Measurements from ENCODE around the gene CIPC.
A peak's percentile ranks its signal among the peaks of the same experiment; 100 is the strongest.

CIPC gene

GRCh38 chr14:77071938-77072388 is 26.1 kb upstream of the CIPC start:
- no peak for DNase-seq

GRCh38 chr14:77074969-77075368 is 23.1 kb upstream of the CIPC start:
- DNase-seq, result no peak

GRCh38 chr14:77076113-77076631 is 21.9 kb upstream of the CIPC start:
- DNase-seq, result no peak

- no peak for DNase-seq
Observed at GRCh38 chr14:77077040-77077439, 21.0 kb upstream of the CIPC start.

- DNase-seq, result no peak
Observed at GRCh38 chr14:77082356-77082755, 15.7 kb upstream of the CIPC start.

GRCh38 chr14:77083082-77083481 is 15.0 kb upstream of the CIPC start:
- DNase-seq, result no peak

- no peak for DNase-seq
Observed at GRCh38 chr14:77084985-77085384, 13.1 kb upstream of the CIPC start.

GRCh38 chr14:77085538-77085937 is 12.5 kb upstream of the CIPC start:
- no peak for DNase-seq

GRCh38 chr14:77086017-77086727 is 11.9 kb upstream of the CIPC start:
- DNase-seq, result no peak

GRCh38 chr14:77086951-77087350 is 11.1 kb upstream of the CIPC start:
- no peak for DNase-seq

GRCh38 chr14:77087631-77088030 is 10.4 kb upstream of the CIPC start:
- DNase-seq, result no peak

GRCh38 chr14:77088219-77088618 is 9.8 kb upstream of the CIPC start:
- DNase-seq, result no peak

GRCh38 chr14:77088645-77089044 is 9.4 kb upstream of the CIPC start:
- DNase-seq, result no peak

GRCh38 chr14:77091518-77091917 is 6.5 kb upstream of the CIPC start:
- no peak for DNase-seq

GRCh38 chr14:77092676-77093075 is 5.4 kb upstream of the CIPC start:
- DNase-seq, result no peak

- DNase-seq, result peak; percentile 67 to 78
Observed at GRCh38 chr14:77094672-77095284, 3.3 kb upstream of the CIPC start.

- DNase-seq, result peak in 1 of 2 experiments; percentile 36
Observed at GRCh38 chr14:77097006-77097699, 905 bp upstream of the CIPC start.

GRCh38 chr14:77098529-77099353 is 683 bp downstream of the CIPC start:
- no peak for DNase-seq

GRCh38 chr14:77099425-77100167 is 1.5 kb downstream of the CIPC start:
- DNase-seq, result no peak

- DNase-seq, result no peak
Observed at GRCh38 chr14:77100961-77101360, 2.9 kb downstream of the CIPC start.

- DNase-seq, result no peak
Observed at GRCh38 chr14:77102154-77102553, 4.1 kb downstream of the CIPC start.

GRCh38 chr14:77103475-77103874 is 5.4 kb downstream of the CIPC start:
- no peak for DNase-seq

Data from SHP77 (cell line).